IMR-90 (cell line): ENCODE results near the gene CIC.

Experiments used
- CEBPB ChIP-seq: IDR thresholded peaks from 2 replicates; pipeline ENCODE4 v1.6.1; 2012; ENCODE audit warnings: low read depth, low read length, improper control_type of control experiment
- CTCF ChIP-seq: conservative IDR thresholded peaks from 2 replicates; pipeline ENCODE4 v1.5.1; 2012; ENCODE audit warnings: mild to moderate bottlenecking, low read depth, low read length, improper control_type of control experiment
- RAD21 ChIP-seq: IDR thresholded peaks from 2 replicates; pipeline ENCODE4 v1.6.1; 2012; ENCODE audit warnings: low read length, improper control_type of control experiment
- SMC3 ChIP-seq: fragments of 150-350 bp; IDR thresholded peaks from 2 replicates; pipeline ENCODE4 v1.6.1; 2016; ENCODE audit warnings: low read depth, mild to moderate bottlenecking, antibody characterized with exemption, low read length, moderate library complexity

- TF ChIP-seq CEBPB (no peak), CTCF (no peak), RAD21 (no peak; the same call in 1 of the 2 replicates), SMC3 (no peak)
Measured at GRCh38 chr19:42270346-42271044, 1.4 kb downstream of the CIC start.
